Peyer's patch (tissue), 4 donors: ENCODE data around the gene ATP9B.

ENCODE experiments used
- POLR2A ChIP-seq, 2 donors: fragments of 450-650 bp; IDR thresholded peaks; one replicate each; pipeline ENCODE4 v1.5.1; 2017; ENCODE audit warnings: antibody characterized with exemption in 2 of 2, mild to moderate bottlenecking in 2 of 2, moderate library complexity in 2 of 2
- TF ChIP-seq, protein P1 (sequence below), 6 experiments: fragments of 450-650 bp in 4 of 6; fragments of 200-600 bp in 2 of 6; sonication (generic) in 1 of 6; IDR thresholded peaks; one replicate each; pipeline ENCODE4 v1.5.1; 2017 to 2019; ENCODE audit warnings: antibody characterized with exemption in 6 of 6, mild to moderate bottlenecking in 3 of 6, moderate library complexity in 1 of 6

DNA sequence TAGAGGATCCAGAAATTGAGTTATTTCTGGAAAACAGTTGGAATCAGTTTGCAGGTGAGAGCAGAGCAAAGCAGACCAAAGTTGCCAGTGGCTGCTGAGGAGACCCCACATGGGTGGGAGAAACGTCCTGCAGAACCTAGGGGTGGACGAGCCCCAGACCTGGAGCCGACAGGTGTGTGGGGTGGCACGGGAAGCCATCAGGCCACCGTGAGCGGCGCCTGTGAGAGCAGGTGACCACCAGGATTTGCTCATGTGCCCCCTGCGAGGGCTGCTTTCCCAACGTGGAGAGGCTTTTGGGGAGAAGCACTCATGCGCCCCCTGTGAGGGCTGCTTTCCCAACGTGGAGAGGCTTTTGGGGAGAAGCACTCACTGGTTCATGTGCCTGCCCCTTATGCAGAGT lies 209.7 kb downstream of the ATP9B start:
- TF ChIP-seq, protein P1, sequence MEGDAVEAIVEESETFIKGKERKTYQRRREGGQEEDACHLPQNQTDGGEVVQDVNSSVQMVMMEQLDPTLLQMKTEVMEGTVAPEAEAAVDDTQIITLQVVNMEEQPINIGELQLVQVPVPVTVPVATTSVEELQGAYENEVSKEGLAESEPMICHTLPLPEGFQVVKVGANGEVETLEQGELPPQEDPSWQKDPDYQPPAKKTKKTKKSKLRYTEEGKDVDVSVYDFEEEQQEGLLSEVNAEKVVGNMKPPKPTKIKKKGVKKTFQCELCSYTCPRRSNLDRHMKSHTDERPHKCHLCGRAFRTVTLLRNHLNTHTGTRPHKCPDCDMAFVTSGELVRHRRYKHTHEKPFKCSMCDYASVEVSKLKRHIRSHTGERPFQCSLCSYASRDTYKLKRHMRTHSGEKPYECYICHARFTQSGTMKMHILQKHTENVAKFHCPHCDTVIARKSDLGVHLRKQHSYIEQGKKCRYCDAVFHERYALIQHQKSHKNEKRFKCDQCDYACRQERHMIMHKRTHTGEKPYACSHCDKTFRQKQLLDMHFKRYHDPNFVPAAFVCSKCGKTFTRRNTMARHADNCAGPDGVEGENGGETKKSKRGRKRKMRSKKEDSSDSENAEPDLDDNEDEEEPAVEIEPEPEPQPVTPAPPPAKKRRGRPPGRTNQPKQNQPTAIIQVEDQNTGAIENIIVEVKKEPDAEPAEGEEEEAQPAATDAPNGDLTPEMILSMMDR (IDR thresholded peaks at IDR 0.05): no peak
- TF ChIP-seq POLR2A (IDR thresholded peaks at IDR 0.05): no peak
